Trophoblast cell (in vitro differentiated cells and primary cell): ENCODE results near the gene MSH3.

ENCODE experiments used
- DNase-seq, 2 donors: peaks; one replicate each; pipeline ENCODE4 v3.0.0-alpha.2; 2016
- H2AFZ ChIP-seq: 2 replicates; pipeline ENCODE4 v1.6.1; 2013; ENCODE audit warnings: low read length, moderate library complexity, mild to moderate bottlenecking; ENCODE audit not compliant: insufficient read depth, poor library complexity
- H2AK5ac ChIP-seq: 2 replicates; pipeline ENCODE4 v1.6.1; 2013; ENCODE audit warnings: mild to moderate bottlenecking, low read length
- H2BK120ac ChIP-seq: 2 replicates; pipeline ENCODE4 v1.6.1; 2013; ENCODE audit warnings: low read length, mild to moderate bottlenecking, moderate library complexity; ENCODE audit not compliant: insufficient read depth, poor library complexity
- H2BK12ac ChIP-seq: 2 replicates; pipeline ENCODE4 v1.6.1; 2013; ENCODE audit warnings: mild to moderate bottlenecking, low read length, moderate library complexity
- H2BK5ac ChIP-seq: 2 replicates; pipeline ENCODE4 v1.6.1; 2013; ENCODE audit warnings: low read length, low read depth, moderate library complexity, mild to moderate bottlenecking; ENCODE audit not compliant: poor library complexity
- H3K14ac ChIP-seq: 2 replicates; pipeline ENCODE4 v1.6.1; 2013; ENCODE audit warnings: mild to moderate bottlenecking, low read length
- H3K18ac ChIP-seq: 2 replicates; pipeline ENCODE4 v1.6.1; 2013; ENCODE audit warnings: mild to moderate bottlenecking, low read length
- H3K23ac ChIP-seq: 2 replicates; pipeline ENCODE4 v1.6.1; 2013; ENCODE audit warnings: low read length
- H3K27ac ChIP-seq: 2 replicates; pipeline ENCODE4 v1.5.1; 2013; ENCODE audit warnings: low read depth, mild to moderate bottlenecking, inconsistent platforms, low read length, moderate library complexity
- H3K27me3 ChIP-seq: 2 replicates; pipeline ENCODE4 v1.6.1; 2013; ENCODE audit warnings: inconsistent platforms, mild to moderate bottlenecking, low read length, moderate library complexity; ENCODE audit not compliant: insufficient read depth
- H3K36me3 ChIP-seq, 2 experiments: 1 replicate in 1 of 2; 2 replicates in 1 of 2; pipeline ENCODE4 v1.6.1; 2013; ENCODE audit warnings: low read length in 2 of 2, mild to moderate bottlenecking in 2 of 2, moderate library complexity in 1 of 2; ENCODE audit not compliant: insufficient read depth in 2 of 2, control insufficient read depth in 1 of 2
- H3K4ac ChIP-seq: 2 replicates; pipeline ENCODE4 v1.6.1; 2013; ENCODE audit warnings: low read depth, mild to moderate bottlenecking, low read length, moderate library complexity
- H3K4me1 ChIP-seq, 2 experiments: 1 replicate in 1 of 2; 2 replicates in 1 of 2; pipeline ENCODE4 v1.6.1; 2013; ENCODE audit warnings: low read length in 2 of 2, mild to moderate bottlenecking in 2 of 2, moderate library complexity in 1 of 2; ENCODE audit not compliant: insufficient read depth in 2 of 2, control insufficient read depth in 1 of 2
- H3K4me2 ChIP-seq: 2 replicates; pipeline ENCODE4 v1.6.1; 2013; ENCODE audit warnings: inconsistent platforms, mild to moderate bottlenecking, low read length, moderate library complexity
- H3K4me3 ChIP-seq: 2 replicates; pipeline ENCODE4 v1.5.1; 2013; ENCODE audit warnings: mild to moderate bottlenecking, low read depth, low read length, inconsistent platforms
- H3K79me1 ChIP-seq: one replicate; pipeline ENCODE4 v1.6.1; 2013; ENCODE audit warnings: low read length
- H3K79me2 ChIP-seq: 2 replicates; pipeline ENCODE4 v1.6.1; 2013; ENCODE audit warnings: low read length, mild to moderate bottlenecking; ENCODE audit not compliant: control insufficient read depth, insufficient read depth, poor library complexity
- H3K9ac ChIP-seq: 2 replicates; pipeline ENCODE4 v1.6.1; 2013; ENCODE audit warnings: mild to moderate bottlenecking, low read length
- H3K9me3 ChIP-seq: 2 replicates; pipeline ENCODE4 v1.6.1; 2013; ENCODE audit warnings: low read depth, mild to moderate bottlenecking, control low read depth, inconsistent platforms, low read length; ENCODE audit not compliant: insufficient read depth
- H4K12ac ChIP-seq: 2 replicates; pipeline ENCODE4 v1.6.1; 2013; ENCODE audit warnings: low read depth, mild to moderate bottlenecking, low read length, moderate library complexity
- H4K8ac ChIP-seq: 2 replicates; pipeline ENCODE4 v1.6.1; 2013; ENCODE audit warnings: low read depth, mild to moderate bottlenecking, low read length, moderate library complexity
- H4K91ac ChIP-seq: one replicate; pipeline ENCODE4 v1.6.1; 2013; ENCODE audit warnings: low read depth, mild to moderate bottlenecking, low read length, moderate library complexity
- WGBS: extraction: QIAGEN DNeasy Blood & Tissue Kit; methylation state at CpG from one replicate; pipeline ENCODE4 v1.1.7; 2013; ENCODE audit warnings: missing lambda C conversion rate; ENCODE audit not compliant: insufficient read length, insufficient coverage; ENCODE audit errors: extremely low coverage; 5-methylcytosine and 5-hydroxymethylcytosine counted together

MSH3 gene

DNA sequence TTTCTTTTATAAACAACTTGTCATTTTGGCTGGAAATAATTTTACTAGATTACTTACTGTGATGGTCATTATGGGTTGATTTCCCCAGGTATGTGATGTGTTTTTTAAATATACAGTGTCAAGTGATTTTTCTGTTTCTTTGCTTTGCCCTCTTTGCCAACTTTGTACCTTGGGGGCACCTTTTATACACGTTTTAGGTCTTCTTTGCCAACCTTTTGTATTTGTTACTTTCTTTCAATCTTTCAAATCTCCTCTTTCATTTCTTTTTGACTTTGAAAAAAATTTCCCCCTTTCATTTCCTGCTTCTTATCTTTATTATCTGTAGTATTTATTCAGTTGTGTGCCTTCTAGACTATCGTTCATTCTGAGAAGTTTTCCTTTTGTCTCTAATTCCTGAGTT lies 65.7 kb downstream of the MSH3 start:
- H2BK120ac ChIP-seq, result no peak overlapping the region
- no peaks in the 10 kb centered on the region for H3K27me3 ChIP-seq
- no peak overlapping the region for H3K9ac ChIP-seq
- no CpG with 5 or more reads among the region's 2 CpGs for WGBS
- H3K79me1 ChIP-seq, result no peaks in the 10 kb centered on the region
- H3K14ac ChIP-seq, result no peak overlapping the region
- no peak overlapping the region for H4K8ac ChIP-seq
- no peak overlapping the region for H3K4ac ChIP-seq
- H3K27ac ChIP-seq, result no peak overlapping the region
- peaks cover 5 to 10% of the 10 kb centered on the region in 2 experiments for H3K36me3 ChIP-seq
- no peak overlapping the region for H4K91ac ChIP-seq
- no peak overlapping the region for H3K4me3 ChIP-seq
- no peak overlapping the region for H2BK5ac ChIP-seq
- no peak for DNase-seq
- H3K79me2 ChIP-seq, result no peaks in the 10 kb centered on the region
- no peak overlapping the region for H2AFZ ChIP-seq
- no peak overlapping the region for H3K4me2 ChIP-seq
- no peaks in the 10 kb centered on the region for H3K4me1 ChIP-seq
- no peaks in the 10 kb centered on the region for H3K9me3 ChIP-seq
- H2AK5ac ChIP-seq, result no peak overlapping the region
- H3K18ac ChIP-seq, result no peak overlapping the region
- H2BK12ac ChIP-seq, result no peak overlapping the region
- no peak overlapping the region for H3K23ac ChIP-seq
- no peak overlapping the region for H4K12ac ChIP-seq

DNA sequence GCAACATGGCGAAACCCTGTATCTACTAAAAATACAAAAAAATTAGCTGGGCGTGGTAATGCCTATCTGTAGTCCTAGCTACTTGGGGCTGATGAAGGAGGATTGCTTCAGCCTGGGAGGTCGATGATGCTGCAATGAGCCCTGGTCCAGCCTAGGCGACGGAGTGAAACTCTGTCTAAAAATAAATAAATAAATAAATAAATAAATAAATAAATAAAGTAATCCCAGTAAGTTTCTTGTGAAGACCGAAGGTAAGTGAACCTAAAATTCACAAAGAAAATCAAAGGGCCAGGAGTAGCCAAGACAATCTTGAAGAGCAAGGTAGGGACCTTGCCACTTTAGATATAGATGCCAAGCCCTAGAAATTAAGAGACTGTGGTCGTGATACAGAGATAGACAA lies 68.5 kb downstream of the MSH3 start:
- Histone ChIP-seq H2BK120ac (no peak overlapping the region), H3K18ac (no peak overlapping the region), H3K27me3 (no peaks in the 10 kb centered on the region), H3K4me2 (no peak overlapping the region), H4K91ac (no peak overlapping the region), H3K4ac (no peak overlapping the region), H3K9me3 (no peaks in the 10 kb centered on the region), H3K79me1 (no peaks in the 10 kb centered on the region), H3K4me3 (no peak overlapping the region), H3K23ac (no peak overlapping the region), H3K27ac (no peak overlapping the region), H3K9ac (no peak overlapping the region), H3K4me1 (no peaks in the 10 kb centered on the region), H3K36me3 (peaks cover 6 to 10% of the 10 kb centered on the region in 2 experiments), H2BK12ac (no peak overlapping the region), H4K8ac (no peak overlapping the region), H4K12ac (no peak overlapping the region), H3K79me2 (no peaks in the 10 kb centered on the region), H2BK5ac (no peak overlapping the region), H2AFZ (no peak overlapping the region), H2AK5ac (no peak overlapping the region), H3K14ac (no peak overlapping the region)
- DNase-seq, result no peak
- no CpG with 5 or more reads among the region's 7 CpGs for WGBS

DNA sequence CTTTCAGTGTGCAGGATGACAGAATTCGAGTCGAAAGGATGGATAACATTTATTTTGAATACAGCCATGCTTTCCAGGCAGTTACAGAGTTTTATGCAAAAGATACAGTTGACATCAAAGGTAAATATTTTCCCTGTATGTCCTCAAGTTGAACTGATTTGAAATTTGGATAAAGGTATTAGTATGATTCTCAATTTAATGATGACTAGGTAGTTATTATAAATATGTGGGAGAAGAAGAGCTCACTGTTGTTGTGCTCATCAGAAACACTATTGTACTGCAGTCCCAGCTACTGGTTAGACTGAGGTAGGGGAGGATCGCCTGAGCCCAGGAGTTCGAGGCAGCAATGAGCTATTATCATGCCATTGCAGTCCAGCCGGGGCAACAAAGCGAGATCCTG lies 71.0 kb downstream of the MSH3 start:
- H3K79me2 ChIP-seq, result no peaks in the 10 kb centered on the region
- H3K4me3 ChIP-seq, result no peak overlapping the region
- no peak for DNase-seq
- no peaks in the 10 kb centered on the region for H3K79me1 ChIP-seq
- no peak overlapping the region for H2AFZ ChIP-seq
- H3K36me3 ChIP-seq, result peaks cover 4% of the 10 kb centered on the region in 2 experiments
- no peaks in the 10 kb centered on the region for H3K9me3 ChIP-seq
- no peaks in the 10 kb centered on the region for H3K4me1 ChIP-seq
- no peak overlapping the region for H2BK120ac ChIP-seq
- H2BK5ac ChIP-seq, result no peak overlapping the region
- H3K27ac ChIP-seq, result no peak overlapping the region
- H2AK5ac ChIP-seq, result no peak overlapping the region
- H3K23ac ChIP-seq, result no peak overlapping the region
- H3K4ac ChIP-seq, result no peak overlapping the region
- no peaks in the 10 kb centered on the region for H3K27me3 ChIP-seq
- no peak overlapping the region for H2BK12ac ChIP-seq
- H4K8ac ChIP-seq, result no peak overlapping the region
- no peak overlapping the region for H4K91ac ChIP-seq
- H3K9ac ChIP-seq, result no peak overlapping the region
- no CpG with 5 or more reads among the region's 6 CpGs for WGBS
- H4K12ac ChIP-seq, result no peak overlapping the region
- no peak overlapping the region for H3K18ac ChIP-seq
- H3K14ac ChIP-seq, result no peak overlapping the region
- H3K4me2 ChIP-seq, result no peak overlapping the region

DNA sequence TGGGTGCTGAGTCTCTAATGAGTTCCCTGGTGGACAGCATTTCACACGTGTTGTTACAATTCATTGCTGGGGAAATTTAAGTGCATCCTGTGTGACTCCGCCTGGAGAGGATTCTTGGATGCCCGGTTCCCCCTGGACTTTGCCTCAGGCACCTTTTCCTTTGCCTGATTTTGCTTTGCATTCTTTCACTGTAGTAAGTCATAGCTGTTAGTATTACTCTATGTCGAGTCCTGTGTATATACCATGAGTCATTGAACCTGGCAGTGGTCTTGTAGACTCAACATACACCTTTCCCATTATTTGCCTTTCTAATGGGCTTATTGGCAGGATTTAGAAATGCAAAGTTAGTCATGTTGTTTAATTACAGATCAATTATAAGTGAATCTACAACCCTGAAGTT lies 82.3 kb downstream of the MSH3 start:
- Histone ChIP-seq H2BK5ac (no peak overlapping the region), H2BK120ac (no peak overlapping the region), H3K27ac (no peak overlapping the region), H4K8ac (no peak overlapping the region), H3K36me3 (no peaks in the 10 kb centered on the region), H2AK5ac (no peak overlapping the region), H3K79me1 (no peaks in the 10 kb centered on the region), H3K9me3 (no peaks in the 10 kb centered on the region), H3K79me2 (no peaks in the 10 kb centered on the region), H3K18ac (no peak overlapping the region), H3K4me2 (no peak overlapping the region), H3K23ac (no peak overlapping the region), H2BK12ac (no peak overlapping the region), H3K4me3 (no peak overlapping the region), H2AFZ (no peak overlapping the region), H3K9ac (no peak overlapping the region), H3K27me3 (no peaks in the 10 kb centered on the region), H3K14ac (no peak overlapping the region), H3K4me1 (peaks cover 0 to 4% of the 10 kb centered on the region in 2 experiments), H4K12ac (no peak overlapping the region), H3K4ac (no peak overlapping the region), H4K91ac (no peak overlapping the region)
- no CpG with 5 or more reads among the region's 4 CpGs for WGBS
- peak; percentile 87 to 94 for DNase-seq
